Stimulated activated CD4-positive, alpha-beta T cell treated with anti-CD3 and anti-CD28 coated beads, Interleukin-15, amount 100 ng/mL, for 48 hours (primary cell): ENCODE results near the gene REXO1.
"Not testable (repeated sequence)": the region's sequence is repeated elsewhere in the genome, so short reads cannot be mapped to it uniquely, and the experiment has no call there.

Source experiments
- DNase-seq, 2 donors: peaks; one replicate each; pipeline ENCODE4 v3.0.0-alpha.2; 2020; ENCODE audit warnings: low read depth in 2 of 2

REXO1 gene

GRCh38 chr19:1848399-1849131 is at the start of gene REXO1:
REXO1 (minus strand) TSS chr19:1848483; CDS start chr19:1848358, 125 bp downstream.
- peak; percentile 93 to 96 for DNase-seq

GRCh38 chr19:1896508-1896907 is 48.2 kb upstream of the REXO1 start:
- DNase-seq: no peak

- DNase-seq: no peak
These were observed 45.5 kb upstream of the REXO1 start for GRCh38 chr19:1893791-1894190.

- DNase-seq: no peak
These were observed 41.6 kb upstream of the REXO1 start for GRCh38 chr19:1889907-1890306.

- no peak for DNase-seq
These were observed 40.1 kb upstream of the REXO1 start for GRCh38 chr19:1888385-1888784.

GRCh38 chr19:1886360-1886759 is 38.1 kb upstream of the REXO1 start:
- DNase-seq: not testable (repeated sequence)

GRCh38 chr19:1885398-1886119 is 37.3 kb upstream of the REXO1 start, which contains the start of gene ABHD17A:
ABHD17A (minus strand) TSS chr19:1885496; CDS start chr19:1881566, 3,930 bp downstream.
- DNase-seq: peak; percentile 90 to 93

- no peak for DNase-seq
These were observed 36.5 kb upstream of the REXO1 start for GRCh38 chr19:1884719-1885334.

- DNase-seq: peak in 1 of 2 donors; percentile 47
These were observed 36.0 kb upstream of the REXO1 start for GRCh38 chr19:1884291-1884718.

GRCh38 chr19:1883784-1884183 is 35.5 kb upstream of the REXO1 start:
- no peak for DNase-seq

- DNase-seq: no peak
These were observed 34.8 kb upstream of the REXO1 start for GRCh38 chr19:1882786-1883692.

GRCh38 chr19:1882089-1882785 is 34.0 kb upstream of the REXO1 start:
- DNase-seq: peak in 1 of 2 donors; percentile 59

GRCh38 chr19:1881393-1882088 is 33.3 kb upstream of the REXO1 start:
- not testable (repeated sequence) for DNase-seq

- DNase-seq: no peak
These were observed 32.5 kb upstream of the REXO1 start for GRCh38 chr19:1880611-1881392.

GRCh38 chr19:1879982-1880381 is 31.7 kb upstream of the REXO1 start:
- DNase-seq: not testable (repeated sequence)

GRCh38 chr19:1878583-1878982 is 30.3 kb upstream of the REXO1 start:
- not testable (repeated sequence) for DNase-seq

- DNase-seq: not testable (repeated sequence)
These were observed 29.0 kb upstream of the REXO1 start for GRCh38 chr19:1877280-1877660.

- DNase-seq: not testable (repeated sequence)
These were observed 28.4 kb upstream of the REXO1 start for GRCh38 chr19:1876496-1877279.
